SK-N-MC (cell line): ENCODE data around the gene TLR1.

Source experiments
- EZH2 ChIP-seq: fragments of 200-600 bp; sonication (generic); IDR thresholded peaks from one replicate; pipeline ENCODE4 v1.6.1; 2017; ENCODE audit warnings: antibody characterized with exemption
- FOXP2 ChIP-seq: optimal IDR thresholded peaks from 2 replicates; pipeline ENCODE3; 2011; ENCODE audit warnings: mild to moderate bottlenecking, moderate library complexity; ENCODE audit not compliant: insufficient read depth; ENCODE audit errors: extremely low read length, control extremely low read depth
- POLR2AphosphoS5 ChIP-seq: IDR thresholded peaks from 2 replicates; pipeline ENCODE4 v1.6.1; 2012; ENCODE audit warnings: mild to moderate bottlenecking, low read depth, low read length, borderline replicate concordance

- TF ChIP-seq EZH2 (no peak), POLR2AphosphoS5 (no peak), FOXP2 (no peak)
Observed at GRCh38 chr4:38831653-38832052, 27.1 kb upstream of the TLR1 start.
